ENCODE results near the gene TRIM33. TPM values are rescaled to one million over a fixed set of nuclear protein-coding genes. Genes with fewer than 3 reads are reported as not detected.
"Not testable (repeated sequence)": the region's sequence is repeated elsewhere in the genome, so short reads cannot be mapped to it uniquely, and the experiment has no call there.

TRIM33 gene
- total RNA-seq, 2 experiments from 2014 or later = 26.9 to 27.9 TPM

DNA sequence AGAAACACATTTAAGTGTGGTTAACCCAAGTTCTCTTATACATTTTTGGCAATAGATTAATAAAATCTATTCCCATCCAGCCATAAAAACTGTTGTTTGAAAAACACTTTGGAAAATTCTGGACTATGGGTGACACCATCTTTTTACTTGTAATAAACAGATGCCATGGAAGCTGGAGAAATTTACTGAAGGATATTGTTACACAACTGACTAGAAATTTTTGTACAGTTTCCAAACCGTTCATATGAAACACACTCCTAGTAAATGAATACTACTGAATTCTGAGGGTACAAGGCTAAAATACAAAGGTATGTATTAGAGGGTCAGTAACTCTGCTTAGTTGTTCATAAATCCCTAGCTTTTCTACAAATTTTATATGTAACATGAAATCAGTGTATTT, 48.7 kb downstream of the TRIM33 start:
- H3K27ac Mint-ChIP-seq = no peak overlapping the region
- H3K4me3 Mint-ChIP-seq = no peak overlapping the region
- intact Hi-C loops (cut with micrococcal nuclease) = no loop called here
- no peaks in the 10 kb centered on the region for H3K27me3 Mint-ChIP-seq
- DNase-seq = no peak
- H3K4me1 Mint-ChIP-seq (ENCODE audit: low read depth) = peaks cover 27% of the 10 kb centered on the region
- ChIA-PET CTCF (no interaction called here), POLR2A (no interaction called here)
- no peaks in the 10 kb centered on the region for H3K9me3 Mint-ChIP-seq
- H3K36me3 Mint-ChIP-seq = peaks cover 30% of the 10 kb centered on the region

DNA sequence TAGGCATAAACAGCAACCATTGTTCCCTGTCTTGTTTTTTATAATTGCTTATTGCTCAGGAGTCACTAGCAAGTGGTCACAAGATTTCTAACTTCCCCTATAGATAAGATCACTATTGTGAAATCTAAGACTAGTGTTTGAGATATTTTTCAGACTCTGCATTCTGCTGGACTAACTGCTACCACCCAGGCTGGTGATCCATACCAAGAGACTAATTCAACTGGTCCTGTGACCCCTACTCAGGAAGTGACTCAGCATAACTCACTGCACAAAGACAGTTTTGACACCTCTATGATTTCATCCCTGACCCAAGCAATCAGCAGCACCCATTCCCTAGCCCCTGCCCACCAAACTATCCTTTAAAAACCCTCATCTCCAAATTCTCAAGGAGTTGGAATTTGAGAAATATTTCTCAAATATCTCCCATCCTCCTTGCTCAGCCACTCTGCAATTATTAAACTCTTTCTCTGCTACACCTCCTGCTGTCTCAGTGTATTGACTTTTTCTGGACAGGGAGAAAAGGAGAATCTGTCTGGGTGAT, 52.7 kb downstream of the TRIM33 start:
- Mint-ChIP-seq H3K36me3 (peaks cover 43% of the 10 kb centered on the region), H3K4me1 (ENCODE audit: low read depth) (peaks cover 13% of the 10 kb centered on the region), H3K4me3 (no peak overlapping the region), H3K27ac (peak overlapping the region; percentile 0), H3K27me3 (no peaks in the 10 kb centered on the region), H3K9me3 (no peaks in the 10 kb centered on the region)
- CTCF ChIA-PET = no interaction called here
- peak; percentile 30 for DNase-seq
- intact Hi-C loops (cut with micrococcal nuclease) = no loop called here
- POLR2A ChIA-PET = no interaction called here

DNA sequence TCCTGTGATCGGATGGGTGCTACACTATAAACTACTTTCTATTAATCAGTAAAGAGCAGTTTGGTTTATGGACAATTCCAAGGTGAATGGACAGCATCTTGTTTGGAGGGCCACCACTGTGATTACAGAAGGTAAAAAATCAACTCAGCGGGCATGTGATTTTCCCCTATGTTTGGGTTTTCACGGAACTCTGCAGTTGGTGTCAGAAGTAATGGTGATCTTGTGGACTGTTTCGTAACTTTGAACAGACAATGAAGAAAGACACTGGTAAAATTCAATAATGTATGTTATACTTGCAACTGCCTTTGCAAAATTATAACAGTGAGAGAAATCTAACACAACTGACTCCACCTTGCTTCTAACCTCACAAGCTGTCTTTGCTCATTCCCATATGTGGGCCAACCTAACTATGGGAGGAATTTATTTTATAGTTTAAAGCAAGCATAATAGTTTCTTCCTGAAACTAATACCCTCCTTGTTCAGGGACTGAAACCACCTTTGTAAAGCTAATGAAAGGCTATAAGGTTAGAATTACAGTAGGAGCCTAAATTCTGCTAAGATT, 53.2 kb downstream of the TRIM33 start:
- DNase-seq = no peak
- Mint-ChIP-seq H3K27me3 (no peaks in the 10 kb centered on the region), H3K27ac (no peak overlapping the region), H3K9me3 (no peaks in the 10 kb centered on the region), H3K4me3 (no peak overlapping the region), H3K36me3 (peaks cover 46% of the 10 kb centered on the region), H3K4me1 (ENCODE audit: low read depth) (peaks cover 13% of the 10 kb centered on the region)
- ChIA-PET POLR2A (no interaction called here), CTCF (no interaction called here)
- intact Hi-C loops (cut with micrococcal nuclease) = no loop called here

DNA sequence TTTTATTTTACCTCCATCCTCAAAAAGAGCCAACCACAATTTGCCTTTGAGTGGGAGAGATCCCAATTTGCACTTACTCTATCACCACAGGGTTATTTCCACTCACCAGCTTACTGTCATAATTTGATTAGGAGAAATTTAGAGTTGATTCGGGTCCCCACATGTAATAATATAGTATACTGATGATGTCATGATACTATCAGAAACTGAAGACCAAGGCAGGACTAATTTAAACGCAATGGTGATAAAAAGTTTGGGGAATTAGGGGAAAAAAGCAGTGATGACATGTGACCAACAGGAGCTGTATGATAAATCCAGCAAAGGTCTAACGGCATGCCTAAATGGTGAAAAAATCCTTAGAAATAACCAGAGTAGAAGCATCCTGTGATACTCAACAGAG, 54.4 kb downstream of the TRIM33 start:
- Mint-ChIP-seq H3K4me3 (no peak overlapping the region), H3K27me3 (no peaks in the 10 kb centered on the region), H3K9me3 (no peaks in the 10 kb centered on the region), H3K27ac (no peak overlapping the region), H3K4me1 (ENCODE audit: low read depth) (peaks cover 13% of the 10 kb centered on the region), H3K36me3 (peaks cover 42% of the 10 kb centered on the region)
- intact Hi-C loops (cut with micrococcal nuclease) = no loop called here
- ChIA-PET POLR2A (no interaction called here), CTCF (interaction anchor here (1.3 kb wide), 1 partner anchor 29 kb away, joined by 3 read pairs; no protein-coding TSS in a partner anchor)
- no peak for DNase-seq

DNA sequence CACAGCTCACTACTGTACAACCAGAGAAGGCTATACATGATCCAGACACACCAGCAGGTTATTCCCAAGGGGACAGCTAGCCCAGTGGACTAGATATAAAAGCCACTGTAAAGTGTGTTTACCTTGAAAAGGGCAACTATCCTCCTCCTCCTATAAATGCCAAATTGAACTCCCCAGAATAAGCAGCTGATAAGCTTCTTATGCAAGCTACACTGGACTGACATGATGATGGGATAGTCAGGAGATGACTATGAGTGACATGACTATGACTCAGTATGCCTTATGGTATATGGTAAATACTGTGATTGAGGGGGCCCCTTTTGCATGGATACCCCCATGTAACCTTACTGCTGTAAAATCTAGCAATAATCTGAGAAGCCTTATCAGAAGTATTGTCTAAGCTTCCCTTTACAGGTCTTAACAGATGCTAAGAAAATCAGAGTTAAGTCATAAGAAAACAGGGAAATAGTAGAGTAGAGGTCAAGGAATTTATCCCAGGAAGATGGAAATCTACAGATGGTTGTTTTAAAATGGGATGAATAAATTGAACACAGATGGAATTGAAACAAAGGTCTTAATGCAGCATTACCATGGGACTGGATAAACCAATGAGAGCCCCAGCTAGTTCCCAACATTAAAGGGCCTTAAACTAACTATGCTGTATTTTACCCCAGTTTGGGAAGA, 55.8 kb downstream of the TRIM33 start:
- peaks cover 39% of the 10 kb centered on the region for H3K36me3 Mint-ChIP-seq
- no peak for DNase-seq
- no peak overlapping the region for H3K4me3 Mint-ChIP-seq
- peaks cover 13% of the 10 kb centered on the region for H3K4me1 Mint-ChIP-seq (ENCODE audit: low read depth)
- H3K27ac Mint-ChIP-seq = no peak overlapping the region
- CTCF ChIA-PET = no interaction called here
- intact Hi-C loops (cut with micrococcal nuclease) = no loop called here
- no peaks in the 10 kb centered on the region for H3K27me3 Mint-ChIP-seq
- H3K9me3 Mint-ChIP-seq = no peaks in the 10 kb centered on the region
- POLR2A ChIA-PET = no interaction called here

DNA sequence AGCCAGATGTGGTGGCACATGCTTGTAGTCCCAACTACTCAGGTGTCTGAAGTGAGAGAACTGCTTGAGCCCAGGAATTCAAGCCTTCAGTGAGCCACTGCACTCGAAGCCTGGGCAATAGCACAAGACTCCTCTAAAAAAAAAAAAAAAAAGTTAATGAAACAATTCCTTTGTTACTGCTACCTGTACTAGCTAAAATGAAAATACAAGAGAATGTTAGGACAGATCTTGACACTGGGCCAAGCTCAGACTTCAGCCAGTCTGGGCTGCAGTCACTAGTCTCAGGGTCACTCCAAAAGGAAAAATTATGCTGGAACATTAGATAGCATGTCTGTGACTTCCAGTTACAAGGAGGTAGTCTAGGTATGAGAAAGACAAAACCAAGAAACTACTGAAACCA, 56.5 kb downstream of the TRIM33 start:
- Mint-ChIP-seq H3K36me3 (peaks cover 36% of the 10 kb centered on the region), H3K27me3 (no peaks in the 10 kb centered on the region), H3K27ac (no peak overlapping the region), H3K9me3 (no peaks in the 10 kb centered on the region), H3K4me1 (ENCODE audit: low read depth) (peaks cover 16% of the 10 kb centered on the region), H3K4me3 (no peak overlapping the region)
- no peak for DNase-seq
- POLR2A ChIA-PET = no interaction called here
- CTCF ChIA-PET = no interaction called here
- intact Hi-C loops (cut with micrococcal nuclease) = no loop called here

DNA sequence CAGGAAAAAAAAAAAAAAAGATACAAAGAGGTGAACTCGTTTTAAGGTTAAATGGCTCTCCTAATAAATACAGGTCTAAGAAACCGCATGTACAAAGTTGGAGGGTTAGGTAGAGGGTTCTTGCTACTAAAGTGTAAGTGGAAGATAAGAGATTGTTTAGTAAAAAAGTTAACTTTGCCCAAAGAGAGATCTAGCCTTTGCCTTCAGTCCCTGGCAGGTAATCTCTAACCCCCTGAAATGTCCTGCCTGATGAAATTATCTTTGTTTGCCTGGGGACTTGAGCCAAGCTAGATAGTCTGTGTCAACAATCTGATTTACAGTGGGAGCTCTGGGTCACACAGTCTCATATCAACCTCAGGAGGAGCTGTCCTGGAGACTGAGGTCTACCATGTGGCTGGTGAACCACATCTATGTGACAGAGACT, 57.6 kb downstream of the TRIM33 start:
- peaks cover 12% of the 10 kb centered on the region for H3K4me1 Mint-ChIP-seq (ENCODE audit: low read depth)
- intact Hi-C loops (cut with micrococcal nuclease) = no loop called here
- CTCF ChIA-PET = no interaction called here

DNA sequence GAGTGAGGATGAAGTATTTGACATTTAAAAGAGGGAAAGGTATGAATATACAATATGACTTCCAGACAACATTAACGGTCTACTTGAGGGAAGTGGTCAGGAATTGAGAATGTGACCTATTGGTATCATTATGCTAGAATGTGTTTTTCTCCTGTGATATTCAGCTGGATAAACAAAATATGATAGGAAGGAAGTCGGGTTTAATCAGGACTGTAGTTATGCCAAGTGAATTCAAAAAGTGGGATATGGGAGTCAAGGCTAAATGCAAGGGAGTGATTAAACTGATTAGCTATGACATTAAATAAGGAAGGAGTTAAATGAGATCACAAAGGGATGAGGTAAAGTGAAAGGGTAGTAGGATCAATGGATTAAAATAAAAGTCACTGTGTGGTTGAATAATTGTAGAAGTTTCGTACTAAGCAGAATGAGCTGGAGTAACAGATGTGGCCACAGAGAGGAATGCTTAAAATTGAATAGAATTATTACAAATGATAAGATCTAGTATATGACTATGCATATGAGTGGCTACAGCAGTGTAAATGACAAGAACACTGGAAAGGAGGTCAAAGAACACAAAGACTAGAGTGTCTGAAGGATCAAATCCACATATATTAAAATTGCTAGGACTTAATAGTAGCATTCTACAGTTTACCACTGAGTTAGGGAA, 62.5 kb downstream of the TRIM33 start:
- Mint-ChIP-seq H3K27ac (no peak overlapping the region), H3K4me3 (no peak overlapping the region), H3K4me1 (ENCODE audit: low read depth) (peaks cover 9% of the 10 kb centered on the region), H3K27me3 (no peaks in the 10 kb centered on the region), H3K9me3 (no peaks in the 10 kb centered on the region), H3K36me3 (peaks cover 26% of the 10 kb centered on the region)
- intact Hi-C loops (cut with micrococcal nuclease) = no loop called here
- CTCF ChIA-PET = interaction anchor here (0.6 to 0.9 kb wide), 2 partner anchors 21 to 690 kb away, joined by 3 read pairs; no protein-coding TSS in a partner anchor
- POLR2A ChIA-PET = no interaction called here
- DNase-seq = no peak

More for the DNA sequence above, 57.6 kb downstream of the TRIM33 start:
- Mint-ChIP-seq H3K4me3 (no peak overlapping the region), H3K27ac (no peak overlapping the region), H3K36me3 (peaks cover 27% of the 10 kb centered on the region), H3K9me3 (no peaks in the 10 kb centered on the region), H3K27me3 (no peaks in the 10 kb centered on the region)
- POLR2A ChIA-PET = no interaction called here
- no peak for DNase-seq

DNA sequence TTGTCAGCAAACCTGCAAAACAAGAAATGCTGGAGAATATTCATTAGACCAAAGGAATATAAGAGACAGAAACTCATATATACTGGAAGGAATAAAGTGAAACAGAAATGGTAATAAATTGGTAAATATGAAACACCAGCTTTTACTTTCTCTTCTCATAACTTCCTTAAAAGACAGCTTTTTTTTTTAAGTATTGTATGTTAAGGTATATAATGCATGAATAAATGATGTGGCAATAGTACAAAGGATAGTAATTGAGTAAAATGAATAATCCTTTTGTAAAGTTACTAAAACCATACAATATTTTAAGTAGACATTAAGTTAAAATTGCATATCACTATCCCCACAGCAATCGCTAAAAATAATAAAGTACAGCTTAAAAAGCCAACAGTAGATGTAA, 64.8 kb downstream of the TRIM33 start:
- no peaks in the 10 kb centered on the region for H3K9me3 Mint-ChIP-seq
- no peaks in the 10 kb centered on the region for H3K27me3 Mint-ChIP-seq
- intact Hi-C loops (cut with micrococcal nuclease) = no loop called here
- no peak overlapping the region for H3K27ac Mint-ChIP-seq
- H3K36me3 Mint-ChIP-seq = peaks cover 25% of the 10 kb centered on the region
- ChIA-PET CTCF (interaction anchor here (2.3 kb wide), 1 partner anchor 18 kb away, joined by 10 read pairs; no protein-coding TSS in a partner anchor), POLR2A (no interaction called here)
- DNase-seq = no peak
- no peak overlapping the region for H3K4me3 Mint-ChIP-seq
- peaks cover 9% of the 10 kb centered on the region for H3K4me1 Mint-ChIP-seq (ENCODE audit: low read depth)

DNA sequence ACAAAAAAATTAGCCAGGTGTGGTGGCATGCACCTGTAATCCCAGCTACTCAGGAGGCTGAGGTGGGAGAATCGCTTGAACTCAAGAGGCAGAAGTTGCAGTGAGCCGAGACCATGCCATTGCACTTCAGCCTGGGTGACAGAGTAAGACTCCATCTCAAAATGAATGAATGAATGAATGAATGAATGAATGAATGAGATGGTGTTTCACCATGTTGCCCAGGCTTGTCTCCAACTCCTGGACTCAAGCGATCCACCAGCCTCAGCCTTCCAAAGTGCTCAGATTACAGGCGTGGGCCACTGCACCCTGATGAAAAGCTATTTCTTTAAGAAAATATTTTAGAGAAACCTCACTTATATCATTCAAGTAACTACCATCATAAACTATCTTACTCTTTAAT, 67.8 kb downstream of the TRIM33 start:
- intact Hi-C loops (cut with micrococcal nuclease); H3K27ac Mint-ChIP-seq; H3K9me3 Mint-ChIP-seq; CTCF ChIA-PET; DNase-seq; H3K27me3 Mint-ChIP-seq; H3K4me3 Mint-ChIP-seq; POLR2A ChIA-PET: not testable (repeated sequence)
- peaks cover 16% of the 10 kb centered on the region for H3K4me1 Mint-ChIP-seq (ENCODE audit: low read depth)
- peaks cover 32% of the 10 kb centered on the region for H3K36me3 Mint-ChIP-seq

DNA sequence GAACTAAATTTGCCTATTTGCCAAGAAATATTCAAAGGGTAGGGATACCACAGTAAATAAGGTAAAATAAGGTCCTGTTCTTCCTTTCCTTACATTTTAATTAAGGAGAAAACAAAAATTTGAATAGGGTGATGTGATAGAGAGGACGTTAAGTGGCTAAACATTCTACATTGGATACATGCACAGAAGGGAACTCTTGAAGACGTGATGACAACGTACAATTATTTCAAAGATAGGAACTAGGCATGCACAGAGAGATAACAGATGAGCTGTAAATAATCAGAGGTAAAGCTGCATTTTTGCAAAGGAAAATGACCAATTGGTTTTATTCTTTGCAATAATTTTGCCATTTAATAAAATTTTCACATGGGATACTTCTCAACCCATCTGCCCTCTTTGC, 69.7 kb downstream of the TRIM33 start:
- intact Hi-C loops (cut with micrococcal nuclease) = no loop called here
- Mint-ChIP-seq H3K36me3 (peaks cover 32% of the 10 kb centered on the region), H3K27me3 (no peaks in the 10 kb centered on the region), H3K4me1 (ENCODE audit: low read depth) (peaks cover 16% of the 10 kb centered on the region), H3K9me3 (no peaks in the 10 kb centered on the region), H3K27ac (no peak overlapping the region), H3K4me3 (no peak overlapping the region)
- POLR2A ChIA-PET = no interaction called here
- no peak for DNase-seq
- CTCF ChIA-PET = interaction anchor here (1.0 to 1.3 kb wide), 2 partner anchors 15 to 94 kb away, joined by 3 read pairs; no protein-coding TSS in a partner anchor

DNA sequence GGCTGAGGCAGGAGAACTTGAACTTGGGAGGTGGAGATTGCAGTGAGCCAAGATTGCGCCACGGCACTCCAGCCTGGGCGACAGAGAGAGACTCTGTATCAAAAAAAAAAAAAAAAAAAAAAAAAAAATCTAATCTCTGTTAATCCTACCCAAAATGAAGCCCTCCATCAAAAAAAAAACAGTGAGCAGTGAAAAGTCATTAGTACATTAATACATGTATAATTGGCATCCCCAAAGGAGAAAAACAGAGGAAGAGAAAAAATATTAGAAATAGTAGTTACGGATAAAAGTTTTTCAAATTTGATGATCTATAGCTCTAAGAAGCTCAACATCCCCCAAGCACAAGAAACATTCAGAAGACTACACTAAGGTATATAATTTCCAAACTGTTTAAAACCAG, 71.6 kb downstream of the TRIM33 start:
- intact Hi-C loops (cut with micrococcal nuclease) = no loop called here
- Mint-ChIP-seq H3K4me1 (ENCODE audit: low read depth) (peaks cover 21% of the 10 kb centered on the region), H3K27me3 (no peaks in the 10 kb centered on the region), H3K36me3 (peaks cover 27% of the 10 kb centered on the region), H3K4me3 (no peak overlapping the region), H3K27ac (no peak overlapping the region), H3K9me3 (no peaks in the 10 kb centered on the region)
- POLR2A ChIA-PET = no interaction called here
- no peak for DNase-seq
- CTCF ChIA-PET = interaction anchor here (1.2 kb wide), 1 partner anchor 156 kb away, joined by 4 read pairs; no protein-coding TSS in a partner anchor
